Keratinocyte (primary cell): ENCODE measurements around the gene CTXN1. TPM values are rescaled to one million over a fixed set of nuclear protein-coding genes. Genes with fewer than 3 reads are reported as not detected.

Experiments
- DNase-seq: peaks from one replicate; pipeline ENCODE4 v3.0.0-alpha.2; 2011; ENCODE audit warnings: low read depth, missing footprints, low spot score
- FAIRE-seq: peaks from 2 replicates; lab custom pipeline; 2011; peaks lifted over from hg19 to GRCh38; lab: Jason Lieb, UNC
- H2AFZ ChIP-seq: 2 replicates; pipeline ENCODE4 v1.6.0; 2012; ENCODE audit warnings: low read length, control low read depth, inconsistent platforms; ENCODE audit not compliant: control insufficient read depth
- H3K27ac ChIP-seq: 2 replicates; pipeline ENCODE4 v1.5.1; 2011; ENCODE audit warnings: low read length; ENCODE audit not compliant: control insufficient read depth, insufficient read depth
- H3K27me3 ChIP-seq: 3 replicates; pipeline ENCODE4 v1.6.0; 2011; ENCODE audit warnings: low read length; ENCODE audit not compliant: control insufficient read depth, insufficient read depth; ENCODE audit errors: extremely low read depth
- H3K36me3 ChIP-seq, 2 experiments: 2 replicates in 1 of 2; 3 replicates in 1 of 2; pipeline ENCODE4 v1.5.1; 2011; ENCODE audit warnings: low read length in 2 of 2, mild to moderate bottlenecking in 1 of 2; ENCODE audit not compliant: control insufficient read depth in 2 of 2, insufficient read depth in 2 of 2; ENCODE audit errors: extremely low read depth in 1 of 2
- H3K4me1 ChIP-seq: 3 replicates; pipeline ENCODE4 v1.5.1; 2011; ENCODE audit warnings: low read length; ENCODE audit not compliant: control insufficient read depth, insufficient read depth; ENCODE audit errors: extremely low read depth
- H3K4me2 ChIP-seq: 3 replicates; pipeline ENCODE4 v1.6.0; 2011; ENCODE audit warnings: low read depth, low read length; ENCODE audit not compliant: control insufficient read depth, insufficient read depth; ENCODE audit errors: extremely low read depth
- H3K4me3 ChIP-seq, 3 experiments: fragments of 200-600 bp in 1 of 3; sonication (generic) in 1 of 3; 2 replicates in 2 of 3; 3 replicates in 1 of 3; pipeline ENCODE4 v1.5.1; 2011 to 2016; ENCODE audit warnings: low read length in 3 of 3, mild to moderate bottlenecking in 3 of 3, control low read depth in 2 of 3, inconsistent platforms in 1 of 3, low read depth in 1 of 3, mixed read lengths in 1 of 3, mixed run types in 1 of 3, moderate library complexity in 1 of 3; ENCODE audit not compliant: control insufficient read depth in 2 of 3, insufficient read depth in 2 of 3; ENCODE audit errors: extremely low read depth in 1 of 3
- H3K79me2 ChIP-seq: 2 replicates; pipeline ENCODE4 v1.6.0; 2012; ENCODE audit warnings: low read length; ENCODE audit not compliant: control insufficient read depth, insufficient read depth
- H3K9ac ChIP-seq: 3 replicates; pipeline ENCODE4 v1.6.0; 2011; ENCODE audit warnings: low read length; ENCODE audit not compliant: control insufficient read depth, insufficient read depth; ENCODE audit errors: extremely low read depth
- H3K9me1 ChIP-seq: 3 replicates; pipeline ENCODE4 v1.6.0; 2011; ENCODE audit warnings: low read length; ENCODE audit not compliant: control insufficient read depth, insufficient read depth; ENCODE audit errors: extremely low read depth
- H3K9me3 ChIP-seq: 2 replicates; pipeline ENCODE4 v1.5.1; 2012; ENCODE audit warnings: low read depth, low read length; ENCODE audit not compliant: control insufficient read depth
- H4K20me1 ChIP-seq: 3 replicates; pipeline ENCODE4 v1.6.0; 2011; ENCODE audit warnings: low read length; ENCODE audit not compliant: control insufficient read depth, insufficient read depth; ENCODE audit errors: extremely low read depth
- EZH2 ChIP-seq: IDR thresholded peaks from one replicate; pipeline ENCODE4 v1.6.1; 2012; ENCODE audit warnings: inconsistent platforms, mild to moderate bottlenecking, low read length, moderate library complexity
- dilution Hi-C: fragments of 300-500 bp; cut with MboI; formaldehyde crosslinking; loops from one replicate; pipeline ENCODE4 v1.7.0; 2020; ENCODE audit warnings: low sequenced_read_pairs; ENCODE audit not compliant: extremely low pct_ligation_motif_present
- polyA plus RNA-seq, 5 experiments: library from polyadenylated mRNA; depleted of rRNA in 3 of 5; stranded (reverse) in 3 of 5; stranded (forward) in 1 of 5; unstranded in 1 of 5; fragments of >200 nt; gene quantifications; 1 replicate in 1 of 5; 2 replicates in 3 of 5; 3 replicates in 1 of 5; pipeline versions ENCODE4 v1.2.1 to v1.2.3, GENCODE V29; 2011 to 2012; ENCODE audit warnings: missing spikeins in 2 of 5, low read depth in 1 of 5, low replicate concordance in 1 of 5
- TF ChIP-seq, protein P1 (sequence below), 3 experiments: IDR thresholded peaks in 1 of 3; conservative IDR thresholded peaks in 1 of 3; optimal IDR thresholded peaks in 1 of 3; 2 replicates in 2 of 3; 3 replicates in 1 of 3; pipeline versions ENCODE3 to v1.5.1; 2011; ENCODE audit warnings: low read length in 3 of 3, mild to moderate bottlenecking in 3 of 3, moderate library complexity in 2 of 3, control low read depth in 1 of 3, inconsistent platforms in 1 of 3; ENCODE audit not compliant: insufficient read depth in 2 of 3; ENCODE audit errors: extremely low read depth in 1 of 3

Gene CTXN1
- polyA plus RNA-seq, 1 donor (not counting 4 experiments of a cell fraction or from before 2014, with no cell fraction given), result 0.41 TPM

DNA sequence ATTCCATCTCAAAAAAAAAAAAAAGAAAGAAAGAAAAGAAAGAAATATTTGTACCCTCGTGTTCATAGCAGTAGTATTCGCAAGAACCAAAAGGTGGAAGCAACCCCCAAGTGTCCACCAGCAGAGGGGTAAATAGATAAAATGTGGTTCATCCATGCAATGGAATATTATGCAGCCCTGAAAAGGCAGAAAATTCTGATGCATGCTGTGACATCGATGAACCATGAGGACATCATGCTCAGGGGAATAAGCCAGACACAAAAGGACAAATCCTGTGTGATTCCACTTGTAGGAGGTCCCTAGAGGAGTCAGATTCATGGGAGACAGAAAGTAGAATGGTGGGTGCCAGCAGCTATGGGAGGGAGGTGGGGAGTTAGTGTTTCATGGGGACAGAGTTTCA is 44.0 kb downstream of the CTXN1 start:
- FAIRE-seq, result no peak
- Histone ChIP-seq H4K20me1 (no peaks in the 10 kb centered on the region), H3K4me2 (no peak overlapping the region), H3K9me3 (no peaks in the 10 kb centered on the region), H3K79me2 (no peaks in the 10 kb centered on the region), H3K27me3 (no peaks in the 10 kb centered on the region), H3K27ac (no peak overlapping the region), H3K4me1 (no peaks in the 10 kb centered on the region), H3K4me3 (no peak overlapping the region), H3K9me1 (no peaks in the 10 kb centered on the region), H3K36me3 (no peaks in the 10 kb centered on the region), H2AFZ (no peak overlapping the region), H3K9ac (no peak overlapping the region)
- DNase-seq, result no peak
- dilution Hi-C loops, result no loop called here
- no peak for TF ChIP-seq EZH2
- TF ChIP-seq, protein P1, sequence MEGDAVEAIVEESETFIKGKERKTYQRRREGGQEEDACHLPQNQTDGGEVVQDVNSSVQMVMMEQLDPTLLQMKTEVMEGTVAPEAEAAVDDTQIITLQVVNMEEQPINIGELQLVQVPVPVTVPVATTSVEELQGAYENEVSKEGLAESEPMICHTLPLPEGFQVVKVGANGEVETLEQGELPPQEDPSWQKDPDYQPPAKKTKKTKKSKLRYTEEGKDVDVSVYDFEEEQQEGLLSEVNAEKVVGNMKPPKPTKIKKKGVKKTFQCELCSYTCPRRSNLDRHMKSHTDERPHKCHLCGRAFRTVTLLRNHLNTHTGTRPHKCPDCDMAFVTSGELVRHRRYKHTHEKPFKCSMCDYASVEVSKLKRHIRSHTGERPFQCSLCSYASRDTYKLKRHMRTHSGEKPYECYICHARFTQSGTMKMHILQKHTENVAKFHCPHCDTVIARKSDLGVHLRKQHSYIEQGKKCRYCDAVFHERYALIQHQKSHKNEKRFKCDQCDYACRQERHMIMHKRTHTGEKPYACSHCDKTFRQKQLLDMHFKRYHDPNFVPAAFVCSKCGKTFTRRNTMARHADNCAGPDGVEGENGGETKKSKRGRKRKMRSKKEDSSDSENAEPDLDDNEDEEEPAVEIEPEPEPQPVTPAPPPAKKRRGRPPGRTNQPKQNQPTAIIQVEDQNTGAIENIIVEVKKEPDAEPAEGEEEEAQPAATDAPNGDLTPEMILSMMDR (optimal IDR thresholded peaks at IDR 0.05 in 1 of 3, IDR thresholded peaks at IDR 0.05 in 1 of 3, conservative IDR thresholded peaks at IDR 0.05 in 1 of 3; ENCODE audit: extremely low read depth in 1 of 3, insufficient read depth in 2 of 3, low read length in 3 of 3), result no peak

DNA sequence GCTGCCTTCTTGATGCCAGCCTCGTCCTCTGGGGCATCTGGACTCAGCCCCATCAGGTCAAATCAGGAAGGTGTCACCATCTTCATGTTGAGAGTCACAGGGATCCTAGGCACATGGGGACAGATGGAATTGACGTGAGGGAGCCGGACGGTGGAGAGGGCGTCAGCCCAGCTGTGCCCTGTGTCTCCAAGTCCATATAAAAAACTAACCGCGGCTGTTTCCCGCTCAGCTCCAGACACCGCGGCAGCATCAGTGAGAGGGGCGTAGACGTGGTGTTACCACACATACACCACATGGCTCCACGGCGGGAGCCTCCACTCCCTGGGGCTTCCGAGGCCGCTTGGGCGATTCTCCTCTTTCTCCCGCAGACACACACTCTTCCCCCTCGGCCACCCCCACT is 46.1 kb downstream of the CTXN1 start:
- Histone ChIP-seq H3K27ac (no peak overlapping the region), H3K36me3 (no peaks in the 10 kb centered on the region), H3K4me1 (no peaks in the 10 kb centered on the region), H3K9ac (no peak overlapping the region), H4K20me1 (no peaks in the 10 kb centered on the region), H3K27me3 (peaks cover 12% of the 10 kb centered on the region), H3K79me2 (no peaks in the 10 kb centered on the region), H3K9me3 (no peaks in the 10 kb centered on the region), H3K4me3 (no peak overlapping the region), H2AFZ (no peak overlapping the region), H3K4me2 (no peak overlapping the region), H3K9me1 (no peaks in the 10 kb centered on the region)
- DNase-seq (no peak), FAIRE-seq (no peak)
- dilution Hi-C loops, result no loop called here
- TF ChIP-seq EZH2, result no peak
- TF ChIP-seq, protein P1 (optimal IDR thresholded peaks at IDR 0.05 in 1 of 3, IDR thresholded peaks at IDR 0.05 in 1 of 3, conservative IDR thresholded peaks at IDR 0.05 in 1 of 3; ENCODE audit: extremely low read depth in 1 of 3, insufficient read depth in 2 of 3, low read length in 3 of 3), result no peak
